Panc1 (cell line): Measurements from ENCODE around the gene EYA2. TPM values are rescaled to one million over a fixed set of nuclear protein-coding genes. Genes with fewer than 3 reads are reported as not detected.
A peak's percentile ranks its signal among the peaks of the same experiment; 100 is the strongest.

Experiments used
- ATAC-seq: fragments of 200-7000 bp; cut with Tn5 transposase; 2 replicates; pipeline ENCODE4 v1.9.1; 2020; ENCODE audit warnings: mild to moderate bottlenecking, moderate library complexity
- BruUV-seq: library from RNA; stranded (reverse); fragments of 400-500 nt; replicated peaks from 2 replicates; lab custom pipeline; 2021; lab: Mats Ljungman, UMichigan
- CTCF ChIA-PET: fragments of 300-600 bp; sonication (Branson Sonifier 250); formaldehyde crosslinking; loops from one replicate; lab custom pipeline; 2022; ENCODE audit warnings: antibody characterized with exemption; lab: Charles Lee
- POLR2A ChIA-PET: fragments of 300-600 bp; sonication (Branson Sonifier 250); formaldehyde crosslinking; loops from one replicate; lab custom pipeline; 2022; ENCODE audit warnings: antibody characterized with exemption; lab: Charles Lee
- DNase-seq: peaks from one replicate; pipeline ENCODE4 v3.0.0-alpha.2; 2010; ENCODE audit warnings: low read depth, low spot score
- H3K27ac ChIP-seq: 2 replicates; pipeline ENCODE4 v1.5.1; 2011; ENCODE audit warnings: mild to moderate bottlenecking, low read length, inconsistent platforms
- H3K27me3 ChIP-seq: fragments of 200-500 bp; sonication (Bioruptor generic); 2 replicates; pipeline ENCODE4 v1.6.0; 2014; ENCODE audit warnings: low read length, inconsistent platforms; ENCODE audit not compliant: control insufficient read depth, insufficient read depth
- H3K36me3 ChIP-seq: fragments of 200-500 bp; sonication (Bioruptor generic); 2 replicates; pipeline ENCODE4 v1.5.1; 2014; ENCODE audit warnings: inconsistent platforms, mild to moderate bottlenecking, low read length, moderate library complexity; ENCODE audit not compliant: control insufficient read depth, insufficient read depth
- H3K4me1 ChIP-seq: 2 replicates; pipeline ENCODE4 v1.5.1; 2011; ENCODE audit warnings: inconsistent platforms, mild to moderate bottlenecking, low read length, moderate library complexity; ENCODE audit not compliant: control insufficient read depth, insufficient read depth
- H3K4me3 ChIP-seq, 2 experiments: 2 replicates each; pipeline ENCODE4 v1.5.1; 2011 to 2012; ENCODE audit warnings: low read depth in 2 of 2, low read length in 2 of 2, mild to moderate bottlenecking in 2 of 2, inconsistent platforms in 1 of 2, moderate library complexity in 1 of 2
- H3K9me3 ChIP-seq: fragments of 200-500 bp; sonication (Bioruptor generic); 2 replicates; pipeline ENCODE4 v1.5.1; 2014; ENCODE audit warnings: low read depth, mild to moderate bottlenecking, inconsistent platforms, low read length, moderate library complexity; ENCODE audit not compliant: control insufficient read depth, insufficient read depth
- CTCF ChIP-seq: fragments of 450-650 bp; IDR thresholded peaks from 2 replicates; pipeline ENCODE4 v1.5.1; 2017; ENCODE audit warnings: mild to moderate bottlenecking
- POLR2AphosphoS5 ChIP-seq: IDR thresholded peaks from 2 replicates; pipeline ENCODE4 v1.6.1; 2012; ENCODE audit warnings: mild to moderate bottlenecking, low read depth, low read length, moderate library complexity
- SIN3A ChIP-seq: IDR thresholded peaks from 2 replicates; pipeline ENCODE4 v1.6.1; 2012; ENCODE audit warnings: low read depth, mild to moderate bottlenecking, low read length, moderate library complexity, borderline replicate concordance; ENCODE audit not compliant: insufficient read depth
- TCF7L2 ChIP-seq: IDR thresholded peaks from 2 replicates; pipeline ENCODE4 v1.6.1; 2011; ENCODE audit warnings: mild to moderate bottlenecking, low read depth, low read length, inconsistent platforms
- in situ Hi-C: cut with HindIII; loops from 2 replicates; pipeline ENCODE4 v1.10.0; 2016; ENCODE audit warnings: low sequenced_read_pairs, low pct_unique_long_range_greater_than_20kb
- intact Hi-C: fragments of 100-400 bp; cut with micrococcal nuclease; formaldehyde crosslinking; loops from one replicate; pipeline ENCODE4 v1.10.0; 2022; ENCODE audit not compliant: unreplicated experiment
- total RNA-seq: library from RNA; stranded (reverse); gene quantifications from one replicate; pipeline ENCODE4 v1.2.1, GENCODE V29; 2021; ENCODE audit not compliant: unreplicated experiment
- TF ChIP-seq, protein P1 (sequence below), 2 experiments: IDR thresholded peaks; 2 replicates each; pipeline ENCODE4 v1.6.1; 2011 to 2012; ENCODE audit warnings: low read depth in 2 of 2, control low read depth in 1 of 2, low read length in 1 of 2, mild to moderate bottlenecking in 1 of 2, moderate library complexity in 1 of 2; ENCODE audit not compliant: insufficient read depth in 1 of 2

EYA2 gene
- total RNA-seq, 1 experiment from 2014 or later: 1.9 TPM

GRCh38 chr20:47150403-47151152 lies 255.9 kb downstream of the EYA2 start:
- ChIA-PET CTCF (no interaction called here), POLR2A (no interaction called here)
- intact Hi-C loops: no loop called here
- in situ Hi-C loops: no loop called here
- H3K9me3 ChIP-seq: no peaks in the 10 kb centered on the region
- TF ChIP-seq TCF7L2: no peak
- TF ChIP-seq CTCF: peak; percentile 76
- no peaks in the 10 kb centered on the region for H3K4me1 ChIP-seq
- ATAC-seq (peak; percentile 91), DNase-seq (peak; percentile 7)
- no TSS peak for BruUV-seq
- no peaks in the 10 kb centered on the region for H3K27me3 ChIP-seq
- H3K4me3 ChIP-seq: no peak overlapping the region
- H3K36me3 ChIP-seq: no peaks in the 10 kb centered on the region
- H3K27ac ChIP-seq: no peak overlapping the region

DNA sequence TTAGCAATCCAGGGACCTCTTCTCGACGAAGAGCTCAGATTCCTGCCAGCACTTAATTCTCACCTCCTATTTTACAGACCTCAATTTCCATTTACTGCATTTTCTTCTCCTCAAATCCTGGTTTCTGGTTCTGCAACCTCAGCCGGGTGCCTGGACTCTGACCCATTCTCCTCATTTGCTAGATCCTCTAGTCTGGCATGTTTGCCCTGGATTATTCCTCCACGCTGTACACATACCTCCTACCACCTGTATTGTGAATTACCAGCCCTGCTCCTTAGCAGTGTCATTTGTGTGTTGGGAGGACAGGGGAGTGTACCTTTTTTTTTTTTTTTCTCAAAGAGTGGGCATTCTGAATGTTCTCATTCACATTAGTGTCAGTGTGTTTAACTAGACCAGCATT lies 257.4 kb downstream of the EYA2 start:
- H3K27me3 ChIP-seq: no peaks in the 10 kb centered on the region
- H3K36me3 ChIP-seq: no peaks in the 10 kb centered on the region
- ChIA-PET POLR2A (no interaction called here), CTCF (no interaction called here)
- no peak for ATAC-seq
- no TSS peak for BruUV-seq
- in situ Hi-C loops: no loop called here
- TF ChIP-seq, protein P1, sequence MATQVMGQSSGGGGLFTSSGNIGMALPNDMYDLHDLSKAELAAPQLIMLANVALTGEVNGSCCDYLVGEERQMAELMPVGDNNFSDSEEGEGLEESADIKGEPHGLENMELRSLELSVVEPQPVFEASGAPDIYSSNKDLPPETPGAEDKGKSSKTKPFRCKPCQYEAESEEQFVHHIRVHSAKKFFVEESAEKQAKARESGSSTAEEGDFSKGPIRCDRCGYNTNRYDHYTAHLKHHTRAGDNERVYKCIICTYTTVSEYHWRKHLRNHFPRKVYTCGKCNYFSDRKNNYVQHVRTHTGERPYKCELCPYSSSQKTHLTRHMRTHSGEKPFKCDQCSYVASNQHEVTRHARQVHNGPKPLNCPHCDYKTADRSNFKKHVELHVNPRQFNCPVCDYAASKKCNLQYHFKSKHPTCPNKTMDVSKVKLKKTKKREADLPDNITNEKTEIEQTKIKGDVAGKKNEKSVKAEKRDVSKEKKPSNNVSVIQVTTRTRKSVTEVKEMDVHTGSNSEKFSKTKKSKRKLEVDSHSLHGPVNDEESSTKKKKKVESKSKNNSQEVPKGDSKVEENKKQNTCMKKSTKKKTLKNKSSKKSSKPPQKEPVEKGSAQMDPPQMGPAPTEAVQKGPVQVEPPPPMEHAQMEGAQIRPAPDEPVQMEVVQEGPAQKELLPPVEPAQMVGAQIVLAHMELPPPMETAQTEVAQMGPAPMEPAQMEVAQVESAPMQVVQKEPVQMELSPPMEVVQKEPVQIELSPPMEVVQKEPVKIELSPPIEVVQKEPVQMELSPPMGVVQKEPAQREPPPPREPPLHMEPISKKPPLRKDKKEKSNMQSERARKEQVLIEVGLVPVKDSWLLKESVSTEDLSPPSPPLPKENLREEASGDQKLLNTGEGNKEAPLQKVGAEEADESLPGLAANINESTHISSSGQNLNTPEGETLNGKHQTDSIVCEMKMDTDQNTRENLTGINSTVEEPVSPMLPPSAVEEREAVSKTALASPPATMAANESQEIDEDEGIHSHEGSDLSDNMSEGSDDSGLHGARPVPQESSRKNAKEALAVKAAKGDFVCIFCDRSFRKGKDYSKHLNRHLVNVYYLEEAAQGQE (IDR thresholded peaks at IDR 0.05; ENCODE audit: insufficient read depth in 1 of 2, low read depth in 2 of 2, low read length in 1 of 2): no peak
- TF ChIP-seq TCF7L2 (no peak), CTCF (no peak), POLR2AphosphoS5 (no peak), SIN3A (no peak)
- H3K4me1 ChIP-seq: no peaks in the 10 kb centered on the region
- no peak overlapping the region for H3K27ac ChIP-seq
- H3K4me3 ChIP-seq: no peak overlapping the region
- intact Hi-C loops: no loop called here
- no peak for DNase-seq
- H3K9me3 ChIP-seq: no peaks in the 10 kb centered on the region
